ENCODE data around the gene GARIN1A.

The GARIN1A gene

GRCh38 chr7:128718967-128719642 is 47.0 kb downstream of the GARIN1A start:
- no peak for DNase-seq (ENCODE audit: low read depth)

- DNase-seq (ENCODE audit: low read depth): no peak
These were observed 49.3 kb downstream of the GARIN1A start for GRCh38 chr7:128721376-128721775.

Measured in T-helper 22 cell (primary cell).